D721Med (cell line): Measurements from ENCODE around the gene NECTIN1.
A peak's percentile ranks its signal among the peaks of the same experiment; 100 is the strongest.

Experiments used
- DNase-seq: peaks from one replicate; pipeline ENCODE4 v3.0.0; 2011; ENCODE audit warnings: low spot score; ENCODE audit not compliant: insufficient read length
- FAIRE-seq: peaks from 2 replicates; lab custom pipeline; 2011; peaks lifted over from hg19 to GRCh38; lab: Jason Lieb, UNC
- CTCF ChIP-seq: IDR thresholded peaks from 2 replicates; pipeline ENCODE4 v1.5.1; 2012; ENCODE audit warnings: mild to moderate bottlenecking, control low read depth; ENCODE audit not compliant: insufficient read depth; ENCODE audit errors: missing control alignments

NECTIN1 gene

GRCh38 chr11:119726150-119726553 lies 2.8 kb downstream of the NECTIN1 start:
- TF ChIP-seq CTCF = no peak
- DNase-seq (no peak), FAIRE-seq (no peak)

- no peak for DNase-seq
- FAIRE-seq = no peak
- no peak for TF ChIP-seq CTCF
These were observed 4.0 kb downstream of the NECTIN1 start for GRCh38 chr11:119724956-119725355.

GRCh38 chr11:119723952-119724325 lies 5.1 kb downstream of the NECTIN1 start:
- FAIRE-seq (no peak), DNase-seq (no peak)
- no peak for TF ChIP-seq CTCF

GRCh38 chr11:119723243-119723951 lies 5.6 kb downstream of the NECTIN1 start:
- DNase-seq (no peak), FAIRE-seq (peak; percentile 70)
- TF ChIP-seq CTCF = no peak

- FAIRE-seq (no peak), DNase-seq (no peak)
- TF ChIP-seq CTCF = no peak
These were observed 6.7 kb downstream of the NECTIN1 start for GRCh38 chr11:119722281-119722794.

- DNase-seq (no peak), FAIRE-seq (no peak)
- peak; percentile 37 for TF ChIP-seq CTCF
These were observed 7.6 kb downstream of the NECTIN1 start for GRCh38 chr11:119721129-119722120.
